Measurements from ENCODE around the gene SAFB. TPM values are rescaled to one million over a fixed set of nuclear protein-coding genes. Genes with fewer than 3 reads are reported as not detected.

SAFB gene
- total RNA-seq, 1 donor from 2014 or later, result 67.4 TPM

- intact Hi-C loops (cut with DNase I), result no loop called here
- no peak for DNase-seq (ENCODE audit: low spot score)
These were observed 29.4 kb downstream of the SAFB start for GRCh38 chr19:5652261-5652660.

DNA sequence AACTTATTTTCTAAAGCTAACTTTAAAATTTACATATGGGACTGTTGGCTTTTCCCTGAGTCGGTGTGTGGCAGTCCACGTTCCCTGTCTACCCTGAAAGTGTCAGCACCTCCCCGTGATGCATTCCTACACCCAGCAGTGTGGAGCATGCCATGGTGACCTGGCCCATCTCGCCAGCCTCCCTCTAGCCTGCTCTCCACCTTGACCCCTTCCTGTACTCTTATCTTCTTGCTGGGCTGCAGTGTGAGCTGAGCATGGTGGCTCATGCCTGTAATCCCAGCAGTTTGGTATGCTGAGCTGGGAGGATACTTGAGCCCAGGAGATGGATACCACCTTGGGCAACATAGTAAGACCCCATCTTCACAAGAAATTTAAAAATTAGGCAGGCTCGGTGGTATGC is 32.0 kb downstream of the SAFB start:
- no peak for DNase-seq (ENCODE audit: low spot score)
- intact Hi-C loops (cut with DNase I), result no loop called here

DNA sequence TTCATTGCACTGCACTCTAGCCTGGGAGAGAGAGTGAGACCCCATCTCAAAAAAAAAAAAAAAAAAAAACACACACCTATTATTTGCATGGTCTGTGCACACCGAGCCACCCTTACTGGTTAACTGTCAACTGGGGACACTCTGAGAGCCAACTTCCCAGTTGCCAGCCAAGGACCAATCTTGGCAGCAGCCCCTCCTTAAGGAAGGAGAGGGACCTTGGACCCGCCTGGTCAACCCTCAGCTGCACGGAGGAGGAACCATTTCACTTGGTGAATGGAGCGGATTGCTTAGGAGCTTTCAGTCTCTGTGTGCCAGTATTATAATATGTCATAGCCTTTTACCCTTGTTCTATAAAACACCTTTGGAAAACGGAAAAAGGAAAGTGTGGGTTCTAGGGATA is 32.5 kb downstream of the SAFB start:
- no peak for DNase-seq (ENCODE audit: low spot score)
- intact Hi-C loops (cut with DNase I), result no loop called here

DNA sequence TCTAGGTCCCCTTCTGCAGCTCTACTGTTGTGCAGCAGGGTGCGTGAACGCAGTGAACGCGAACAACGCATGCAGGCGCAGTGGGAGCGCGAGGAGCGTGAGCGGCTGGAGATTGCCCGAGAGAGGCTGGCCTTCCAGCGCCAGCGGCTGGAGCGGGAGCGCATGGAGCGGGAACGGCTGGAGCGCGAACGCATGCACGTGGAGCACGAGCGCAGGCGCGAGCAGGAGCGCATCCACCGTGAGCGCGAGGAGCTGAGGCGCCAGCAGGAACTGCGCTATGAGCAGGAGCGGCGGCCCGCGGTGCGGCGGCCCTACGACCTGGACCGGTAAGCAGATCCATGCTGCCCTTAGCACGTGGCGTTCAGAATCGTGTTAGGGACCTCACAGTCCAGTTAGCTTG is 38.6 kb downstream of the SAFB start:
- no peak for DNase-seq (ENCODE audit: low spot score)

GRCh38 chr19:5663904-5664303 is 41.0 kb downstream of the SAFB start:
- no peak for DNase-seq (ENCODE audit: low spot score)
- intact Hi-C loops (cut with DNase I), result no loop called here

More for the DNA sequence above, 38.6 kb downstream of the SAFB start:
- intact Hi-C loops (cut with DNase I), result no loop called here

DNA sequence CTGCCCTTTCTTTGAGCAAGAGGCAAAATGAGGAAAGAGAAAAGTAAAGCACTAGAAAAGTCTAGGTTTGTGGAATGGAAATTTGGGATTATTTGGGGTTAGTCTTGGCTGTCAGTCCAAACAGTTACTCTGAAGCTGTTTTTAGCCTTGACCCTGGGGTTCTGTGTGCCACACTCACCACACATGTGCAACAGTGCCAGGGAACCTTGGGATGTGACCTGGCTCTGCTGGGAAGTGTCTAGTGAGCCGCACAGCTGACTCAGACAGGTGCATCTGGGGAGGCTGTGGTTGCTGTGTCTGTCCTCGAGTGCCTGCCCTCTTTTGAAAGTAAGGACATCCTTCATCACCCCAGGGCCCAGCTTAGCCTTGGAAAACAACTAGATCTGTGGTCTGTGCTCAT is 41.6 kb downstream of the SAFB start:
- intact Hi-C loops (cut with DNase I), result no loop called here
- no peak for DNase-seq (ENCODE audit: low spot score)

- intact Hi-C loops (cut with DNase I), result no loop called here
- no peak for DNase-seq (ENCODE audit: low spot score)
These were observed 43.1 kb downstream of the SAFB start for GRCh38 chr19:5665781-5666513.

- intact Hi-C loops (cut with DNase I), result no loop called here
- no peak for DNase-seq (ENCODE audit: low spot score)
These were observed 44.2 kb downstream of the SAFB start for GRCh38 chr19:5666921-5667610.

DNA sequence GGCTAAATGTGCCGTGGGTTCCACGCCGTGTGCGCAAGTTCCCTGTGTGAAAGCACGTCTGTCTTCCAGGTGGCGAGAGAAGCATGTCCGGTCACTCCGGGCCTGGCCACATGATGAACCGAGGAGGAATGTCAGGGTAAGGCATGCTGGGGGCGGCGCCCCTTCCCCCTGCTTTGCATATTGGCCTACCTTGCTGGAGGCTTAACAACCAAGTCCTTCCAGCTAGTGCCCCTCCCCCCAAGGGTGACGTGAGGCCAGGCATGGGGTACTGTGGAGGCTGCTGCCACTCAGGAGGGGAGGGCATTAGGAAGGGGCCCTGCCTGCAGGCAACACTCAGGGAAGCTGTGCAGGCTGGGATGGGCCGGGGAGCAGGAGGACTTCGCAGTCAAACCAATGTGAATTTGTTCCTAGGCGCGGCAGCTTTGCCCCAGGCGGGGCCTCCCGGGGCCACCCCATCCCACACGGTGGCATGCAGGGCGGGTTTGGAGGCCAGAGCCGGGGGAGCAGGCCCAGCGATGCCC is 44.9 kb downstream of the SAFB start:
- no peak for DNase-seq (ENCODE audit: low spot score)

GRCh38 chr19:5669212-5669611 is 46.3 kb downstream of the SAFB start:
- DNase-seq (ENCODE audit: low spot score), result no peak
- intact Hi-C loops (cut with DNase I), result no loop called here

More for the DNA sequence above, 44.9 kb downstream of the SAFB start:
- intact Hi-C loops (cut with DNase I), result no loop called here

GRCh38 chr19:5671600-5671999 is 48.7 kb downstream of the SAFB start:
- no peak for DNase-seq (ENCODE audit: low spot score)
- intact Hi-C loops (cut with DNase I), result no loop called here

DNA sequence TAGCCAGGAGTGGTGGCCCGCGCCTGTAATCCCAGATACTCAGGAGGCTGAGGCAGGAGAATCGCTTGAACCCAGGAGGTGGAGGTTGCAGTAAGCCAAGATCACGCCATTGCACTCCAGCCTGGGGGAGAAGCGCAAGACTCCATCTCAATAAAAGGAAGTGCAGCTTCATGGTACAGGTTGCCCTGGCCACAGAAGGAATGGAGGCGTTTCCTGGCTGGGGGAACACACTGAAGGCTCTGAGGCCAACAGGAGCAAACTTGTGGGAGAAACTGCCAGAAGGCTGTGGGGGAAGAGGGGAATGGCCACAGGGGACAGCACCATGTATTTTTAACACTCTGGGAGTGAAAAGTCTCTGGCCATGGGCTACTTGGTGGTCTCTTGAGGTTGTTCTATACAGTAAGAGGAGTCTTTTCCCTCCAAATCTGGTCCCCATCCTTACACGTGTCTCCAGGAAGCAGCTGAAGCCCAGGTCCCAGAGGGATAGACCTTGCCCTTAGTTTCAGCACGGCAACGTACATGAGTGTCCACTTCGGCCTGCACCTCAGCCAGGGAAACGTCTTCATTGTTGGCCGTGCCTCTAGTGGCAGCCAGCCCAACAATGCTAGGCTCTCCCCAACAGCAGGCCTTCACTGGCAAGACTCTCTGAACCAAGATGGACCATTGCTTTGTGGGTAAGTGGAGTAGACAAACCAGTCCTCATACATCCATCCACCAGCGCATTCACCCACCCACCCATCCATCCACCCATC is 50.0 kb downstream of the SAFB start:
- no peak for DNase-seq (ENCODE audit: low spot score)
- intact Hi-C loops (cut with DNase I), result no loop called here

- no peak for DNase-seq (ENCODE audit: low spot score)
- intact Hi-C loops (cut with DNase I), result no loop called here
These were observed 50.9 kb downstream of the SAFB start for GRCh38 chr19:5673752-5674151.

DNA sequence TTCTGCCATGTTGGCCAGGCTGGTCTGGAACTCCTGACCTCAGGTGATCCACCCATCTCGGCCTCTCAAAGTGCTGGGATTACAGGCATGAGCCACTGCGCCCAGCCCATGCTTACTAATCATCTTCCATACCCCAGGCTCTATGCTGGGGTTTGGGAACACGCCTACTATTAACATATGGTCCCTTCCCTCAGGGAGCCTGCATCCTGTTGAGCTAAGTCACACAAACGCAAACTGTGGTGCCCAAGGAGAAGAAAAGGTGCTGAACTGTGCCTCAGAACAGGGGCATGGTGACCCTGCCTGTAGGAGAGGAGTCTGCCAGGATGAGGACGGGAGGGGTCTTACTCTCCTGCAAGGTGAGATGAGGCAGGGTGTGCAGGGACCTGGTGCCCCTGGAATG is 51.8 kb downstream of the SAFB start:
- intact Hi-C loops (cut with DNase I), result no loop called here
- DNase-seq (ENCODE audit: low spot score), result no peak

DNA sequence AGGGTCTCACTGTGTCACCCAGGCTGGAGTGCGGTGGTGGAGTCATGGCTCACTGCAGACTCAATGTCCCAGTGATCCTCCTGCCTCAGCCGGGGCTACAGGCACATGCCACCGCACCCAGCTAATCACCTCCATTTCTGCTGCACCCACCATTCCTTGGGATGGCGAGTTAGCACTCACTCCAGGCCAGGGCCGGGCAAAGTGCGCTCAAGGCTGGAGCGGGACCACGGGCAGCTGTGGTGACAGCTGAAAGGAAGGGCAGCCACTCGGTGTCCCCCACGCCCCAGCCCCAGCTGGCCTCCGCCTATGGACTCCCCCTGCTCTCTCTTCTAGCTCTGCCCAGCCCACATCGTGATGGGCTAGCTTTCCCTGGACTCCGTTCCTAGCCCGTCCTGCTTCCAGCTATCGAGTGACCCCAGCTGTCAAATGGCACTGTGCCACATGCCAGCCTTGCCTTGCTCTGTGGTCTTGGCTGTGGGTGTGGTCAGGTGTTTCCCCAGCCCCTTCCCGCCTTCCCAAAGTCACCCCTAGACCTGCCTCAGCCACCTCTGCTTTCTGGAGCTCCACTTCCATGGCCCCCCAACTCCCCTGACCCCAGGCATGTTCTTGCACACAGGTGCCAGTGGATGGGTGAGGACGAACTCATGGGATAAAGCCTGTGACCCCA is 53.4 kb downstream of the SAFB start:
- intact Hi-C loops (cut with DNase I), result no loop called here
- no peak for DNase-seq (ENCODE audit: low spot score)

DNA sequence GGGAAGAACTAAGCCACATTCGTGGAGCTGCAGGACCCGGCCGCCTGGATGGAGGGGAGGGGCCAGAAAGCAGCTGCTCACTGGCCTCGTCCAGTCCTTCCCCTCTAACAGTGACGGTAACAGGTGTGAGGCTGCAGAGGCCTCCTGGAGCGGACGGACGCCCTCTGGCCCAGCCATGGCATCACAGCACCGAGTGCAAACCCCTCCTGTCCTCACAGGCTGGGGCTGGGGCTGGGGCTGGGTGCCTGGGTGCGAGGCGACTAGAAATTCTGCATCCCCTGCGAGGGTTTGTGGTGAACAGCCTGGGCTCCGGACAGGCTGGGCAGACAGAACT is 53.9 kb downstream of the SAFB start:
- intact Hi-C loops (cut with DNase I), result no loop called here
- DNase-seq (ENCODE audit: low spot score), result no peak

- intact Hi-C loops (cut with DNase I), result no loop called here
- no peak for DNase-seq (ENCODE audit: low spot score)
These were observed 54.3 kb downstream of the SAFB start for GRCh38 chr19:5677136-5677535.

GRCh38 chr19:5677580-5677979 is 54.7 kb downstream of the SAFB start:
- intact Hi-C loops (cut with DNase I), result no loop called here

GRCh38 chr19:5678071-5678718 is 55.3 kb downstream of the SAFB start:
- intact Hi-C loops (cut with DNase I), result no loop called here
- no peak for DNase-seq (ENCODE audit: low spot score)

More at GRCh38 chr19:5677580-5677979, 54.7 kb downstream of the SAFB start:
- no peak for DNase-seq (ENCODE audit: low spot score)
